Keratinocyte (primary cell): Measurements from ENCODE around the gene CENPO. TPM values are rescaled to one million over a fixed set of nuclear protein-coding genes. Genes with fewer than 3 reads are reported as not detected.

ENCODE experiments used
- DNase-seq: peaks from one replicate; pipeline ENCODE4 v3.0.0-alpha.2; 2011; ENCODE audit warnings: low read depth, missing footprints, low spot score
- FAIRE-seq: peaks from 2 replicates; lab custom pipeline; 2011; peaks lifted over from hg19 to GRCh38; lab: Jason Lieb, UNC
- H2AFZ ChIP-seq: 2 replicates; pipeline ENCODE4 v1.6.0; 2012; ENCODE audit warnings: low read length, control low read depth, inconsistent platforms; ENCODE audit not compliant: control insufficient read depth
- H3K27ac ChIP-seq: 2 replicates; pipeline ENCODE4 v1.5.1; 2011; ENCODE audit warnings: low read length; ENCODE audit not compliant: control insufficient read depth, insufficient read depth
- H3K27me3 ChIP-seq: 3 replicates; pipeline ENCODE4 v1.6.0; 2011; ENCODE audit warnings: low read length; ENCODE audit not compliant: control insufficient read depth, insufficient read depth; ENCODE audit errors: extremely low read depth
- H3K36me3 ChIP-seq, 2 experiments: 2 replicates in 1 of 2; 3 replicates in 1 of 2; pipeline ENCODE4 v1.5.1; 2011; ENCODE audit warnings: low read length in 2 of 2, mild to moderate bottlenecking in 1 of 2; ENCODE audit not compliant: control insufficient read depth in 2 of 2, insufficient read depth in 2 of 2; ENCODE audit errors: extremely low read depth in 1 of 2
- H3K4me1 ChIP-seq: 3 replicates; pipeline ENCODE4 v1.5.1; 2011; ENCODE audit warnings: low read length; ENCODE audit not compliant: control insufficient read depth, insufficient read depth; ENCODE audit errors: extremely low read depth
- H3K4me2 ChIP-seq: 3 replicates; pipeline ENCODE4 v1.6.0; 2011; ENCODE audit warnings: low read depth, low read length; ENCODE audit not compliant: control insufficient read depth, insufficient read depth; ENCODE audit errors: extremely low read depth
- H3K4me3 ChIP-seq, 3 experiments: fragments of 200-600 bp in 1 of 3; sonication (generic) in 1 of 3; 2 replicates in 2 of 3; 3 replicates in 1 of 3; pipeline ENCODE4 v1.5.1; 2011 to 2016; ENCODE audit warnings: low read length in 3 of 3, mild to moderate bottlenecking in 3 of 3, control low read depth in 2 of 3, inconsistent platforms in 1 of 3, low read depth in 1 of 3, mixed read lengths in 1 of 3, mixed run types in 1 of 3, moderate library complexity in 1 of 3; ENCODE audit not compliant: control insufficient read depth in 2 of 3, insufficient read depth in 2 of 3; ENCODE audit errors: extremely low read depth in 1 of 3
- H3K79me2 ChIP-seq: 2 replicates; pipeline ENCODE4 v1.6.0; 2012; ENCODE audit warnings: low read length; ENCODE audit not compliant: control insufficient read depth, insufficient read depth
- H3K9ac ChIP-seq: 3 replicates; pipeline ENCODE4 v1.6.0; 2011; ENCODE audit warnings: low read length; ENCODE audit not compliant: control insufficient read depth, insufficient read depth; ENCODE audit errors: extremely low read depth
- H3K9me1 ChIP-seq: 3 replicates; pipeline ENCODE4 v1.6.0; 2011; ENCODE audit warnings: low read length; ENCODE audit not compliant: control insufficient read depth, insufficient read depth; ENCODE audit errors: extremely low read depth
- H3K9me3 ChIP-seq: 2 replicates; pipeline ENCODE4 v1.5.1; 2012; ENCODE audit warnings: low read depth, low read length; ENCODE audit not compliant: control insufficient read depth
- H4K20me1 ChIP-seq: 3 replicates; pipeline ENCODE4 v1.6.0; 2011; ENCODE audit warnings: low read length; ENCODE audit not compliant: control insufficient read depth, insufficient read depth; ENCODE audit errors: extremely low read depth
- CTCF ChIP-seq, 3 experiments: IDR thresholded peaks in 1 of 3; conservative IDR thresholded peaks in 1 of 3; optimal IDR thresholded peaks in 1 of 3; 2 replicates in 2 of 3; 3 replicates in 1 of 3; pipeline versions ENCODE3 to v1.5.1; 2011; ENCODE audit warnings: low read length in 3 of 3, mild to moderate bottlenecking in 3 of 3, moderate library complexity in 2 of 3, control low read depth in 1 of 3, inconsistent platforms in 1 of 3; ENCODE audit not compliant: insufficient read depth in 2 of 3; ENCODE audit errors: extremely low read depth in 1 of 3
- EZH2 ChIP-seq: IDR thresholded peaks from one replicate; pipeline ENCODE4 v1.6.1; 2012; ENCODE audit warnings: inconsistent platforms, mild to moderate bottlenecking, low read length, moderate library complexity
- dilution Hi-C: fragments of 300-500 bp; cut with MboI; formaldehyde crosslinking; loops from one replicate; pipeline ENCODE4 v1.7.0; 2020; ENCODE audit warnings: low sequenced_read_pairs; ENCODE audit not compliant: extremely low pct_ligation_motif_present
- polyA plus RNA-seq, 5 experiments: library from polyadenylated mRNA; depleted of rRNA in 3 of 5; stranded (reverse) in 3 of 5; stranded (forward) in 1 of 5; unstranded in 1 of 5; fragments of >200 nt; gene quantifications; 1 replicate in 1 of 5; 2 replicates in 3 of 5; 3 replicates in 1 of 5; pipeline versions ENCODE4 v1.2.1 to v1.2.3, GENCODE V29; 2011 to 2012; ENCODE audit warnings: missing spikeins in 2 of 5, low read depth in 1 of 5, low replicate concordance in 1 of 5

CENPO gene
- polyA plus RNA-seq, 1 donor (not counting 4 experiments of a cell fraction or from before 2014, with no cell fraction given), result 12.1 TPM

DNA sequence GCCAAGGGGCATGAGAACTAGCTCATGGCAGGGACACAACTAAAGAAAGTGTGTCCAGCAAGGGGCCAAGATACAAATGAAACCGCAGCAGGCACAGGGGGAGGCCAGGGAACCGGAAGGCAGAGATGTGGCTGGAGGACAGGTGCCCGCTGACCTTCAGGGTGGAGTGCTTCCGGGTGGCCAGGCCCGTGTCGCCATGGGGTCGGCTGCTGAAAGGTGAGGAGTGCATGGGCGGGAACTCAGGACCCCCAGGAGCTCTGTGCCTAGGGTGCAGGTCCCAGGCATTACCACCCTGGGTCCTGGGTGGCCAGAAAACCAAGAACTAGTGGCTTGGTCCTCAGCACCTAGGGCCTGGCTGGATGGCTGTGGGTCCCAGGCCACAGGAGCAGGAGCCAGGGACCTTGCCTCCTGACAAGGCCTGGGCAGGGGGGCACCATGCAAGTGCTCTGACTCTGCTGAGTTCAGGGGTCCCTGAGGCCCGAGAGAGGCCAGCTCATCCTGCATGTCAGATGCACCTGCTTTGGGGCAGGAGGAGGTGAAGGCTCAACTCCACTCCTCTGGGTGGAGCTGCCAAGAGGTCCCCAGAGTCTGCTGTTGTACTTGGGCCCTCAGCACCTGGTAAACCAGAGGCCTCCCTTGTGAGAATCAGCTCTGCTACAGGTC, 50.9 kb downstream of the CENPO start:
- Histone ChIP-seq H3K4me2 (no peak overlapping the region), H2AFZ (no peak overlapping the region), H3K4me1 (no peaks in the 10 kb centered on the region), H3K27ac (no peak overlapping the region), H3K36me3 (peaks cover 1 to 5% of the 10 kb centered on the region in 2 experiments), H3K79me2 (no peaks in the 10 kb centered on the region), H4K20me1 (no peaks in the 10 kb centered on the region), H3K9ac (no peak overlapping the region), H3K9me1 (no peaks in the 10 kb centered on the region), H3K9me3 (no peaks in the 10 kb centered on the region), H3K27me3 (no peaks in the 10 kb centered on the region), H3K4me3 (no peak overlapping the region)
- dilution Hi-C loops, result no loop called here
- FAIRE-seq (no peak), DNase-seq (no peak)
- TF ChIP-seq CTCF (optimal IDR thresholded peaks at IDR 0.05 in 1 of 3, IDR thresholded peaks at IDR 0.05 in 1 of 3, conservative IDR thresholded peaks at IDR 0.05 in 1 of 3; ENCODE audit: extremely low read depth in 1 of 3, insufficient read depth in 2 of 3, low read length in 3 of 3) (no peak), EZH2 (no peak)

GRCh38 chr2:24845691-24846090, 52.5 kb downstream of the CENPO start:
- H3K9me1 ChIP-seq, result no peaks in the 10 kb centered on the region
- no peaks in the 10 kb centered on the region for H3K79me2 ChIP-seq
- H2AFZ ChIP-seq, result no peak overlapping the region
- FAIRE-seq (no peak), DNase-seq (no peak)
- no peaks in the 10 kb centered on the region for H3K4me1 ChIP-seq
- H3K27me3 ChIP-seq, result no peaks in the 10 kb centered on the region
- dilution Hi-C loops, result no loop called here
- no peaks in the 10 kb centered on the region for H4K20me1 ChIP-seq
- no peak overlapping the region for H3K4me2 ChIP-seq
- H3K4me3 ChIP-seq, result no peak overlapping the region
- no peak overlapping the region for H3K27ac ChIP-seq
- H3K9ac ChIP-seq, result no peak overlapping the region
- H3K9me3 ChIP-seq, result no peaks in the 10 kb centered on the region
- peaks cover 1 to 5% of the 10 kb centered on the region in 2 experiments for H3K36me3 ChIP-seq
- TF ChIP-seq EZH2 (no peak), CTCF (optimal IDR thresholded peaks at IDR 0.05 in 1 of 3, IDR thresholded peaks at IDR 0.05 in 1 of 3, conservative IDR thresholded peaks at IDR 0.05 in 1 of 3; ENCODE audit: extremely low read depth in 1 of 3, insufficient read depth in 2 of 3, low read length in 3 of 3) (no peak)
